HepG2 (cell line): ENCODE measurements around the gene LCORL. TPM values are rescaled to one million over a fixed set of nuclear protein-coding genes. Genes with fewer than 3 reads are reported as not detected.

Source experiments
- DNMT3B ChIP-seq: conservative IDR thresholded peaks from 2 replicates; pipeline ENCODE4 v1.6.1; 2016; ENCODE audit warnings: missing biosample characterization, control low read depth
- MED1 ChIP-seq: sonication (generic); formaldehyde crosslinking; IDR thresholded peaks from 2 replicates; pipeline ENCODE4 v1.4.0; 2020; ENCODE audit warnings: missing genetic modification reagents
- RARG ChIP-seq: sonication (generic); formaldehyde crosslinking; IDR thresholded peaks from 2 replicates; pipeline ENCODE4 v1.4.0; 2020; ENCODE audit warnings: low read depth, mild to moderate bottlenecking, missing genetic modification reagents
- REL ChIP-seq: sonication (generic); formaldehyde crosslinking; conservative IDR thresholded peaks from 2 replicates; pipeline ENCODE4 v1.8.0; 2022; ENCODE audit warnings: mild to moderate bottlenecking, missing genetic modification reagents, moderate library complexity
- RFXAP ChIP-seq: sonication (generic); formaldehyde crosslinking; IDR thresholded peaks from 2 replicates; pipeline ENCODE4 v1.4.0; 2020; ENCODE audit warnings: missing genetic modification reagents, borderline replicate concordance
- SCMH1 ChIP-seq: sonication (generic); formaldehyde crosslinking; IDR thresholded peaks from 2 replicates; pipeline ENCODE4 v1.9.0; 2021; ENCODE audit warnings: missing genetic modification reagents, mild to moderate bottlenecking, borderline replicate concordance
- SMAD3 ChIP-seq: sonication (generic); formaldehyde crosslinking; IDR thresholded peaks from 2 replicates; pipeline ENCODE4 v1.4.0; 2020; ENCODE audit warnings: missing genetic modification reagents
- SOX5 ChIP-seq: IDR thresholded peaks from 2 replicates; pipeline ENCODE4 v1.6.1; 2016; ENCODE audit warnings: borderline replicate concordance
- TRAFD1 ChIP-seq: sonication (generic); formaldehyde crosslinking; IDR thresholded peaks from 2 replicates; pipeline ENCODE4 v1.5.1; 2020; ENCODE audit warnings: missing genetic modification reagents, mild to moderate bottlenecking, borderline replicate concordance
- ZBTB1 ChIP-seq: sonication (generic); formaldehyde crosslinking; IDR thresholded peaks from 2 replicates; pipeline ENCODE4 v1.4.0; 2020; ENCODE audit warnings: missing genetic modification reagents, borderline replicate concordance
- ZFP90 ChIP-seq: sonication (generic); formaldehyde crosslinking; IDR thresholded peaks from 2 replicates; pipeline ENCODE4 v1.8.0; 2022; ENCODE audit warnings: missing genetic modification reagents, mild to moderate bottlenecking, inconsistent platforms, borderline replicate concordance
- ZHX2 ChIP-seq, 2 experiments: sonication (generic) in 1 of 2; formaldehyde crosslinking in 1 of 2; IDR thresholded peaks; 2 replicates each; pipeline versions ENCODE4 v1.6.1 to v1.9.0; 2014 to 2022; ENCODE audit warnings: antibody characterized with exemption in 1 of 2, borderline replicate concordance in 1 of 2, inconsistent platforms in 1 of 2, low read depth in 1 of 2, missing genetic modification reagents in 1 of 2
- ZNF160 ChIP-seq: sonication (generic); formaldehyde crosslinking; IDR thresholded peaks from 2 replicates; pipeline ENCODE4 v1.8.0; 2022; ENCODE audit warnings: mild to moderate bottlenecking, inconsistent platforms, missing genetic modification reagents
- ZNF275 ChIP-seq: sonication (generic); formaldehyde crosslinking; IDR thresholded peaks from 2 replicates; pipeline ENCODE4 v1.8.0; 2022; ENCODE audit warnings: missing genetic modification reagents, mild to moderate bottlenecking, inconsistent platforms, borderline replicate concordance
- ZNF383 ChIP-seq: sonication (generic); formaldehyde crosslinking; IDR thresholded peaks from 2 replicates; pipeline ENCODE4 v1.4.0; 2020; ENCODE audit warnings: missing genetic modification reagents, mild to moderate bottlenecking, borderline replicate concordance
- ZNF547 ChIP-seq: sonication (generic); formaldehyde crosslinking; IDR thresholded peaks from 2 replicates; pipeline ENCODE4 v1.5.1; 2020; ENCODE audit warnings: mild to moderate bottlenecking, missing genetic modification reagents
- ZNF570 ChIP-seq: sonication (generic); formaldehyde crosslinking; IDR thresholded peaks from 2 replicates; pipeline ENCODE4 v1.4.0; 2020; ENCODE audit warnings: mild to moderate bottlenecking, missing genetic modification reagents, borderline replicate concordance
- ZNF644 ChIP-seq: IDR thresholded peaks from 2 replicates; pipeline ENCODE4 v1.6.1; 2016; ENCODE audit warnings: low read depth
- ZNF720 ChIP-seq: sonication (generic); formaldehyde crosslinking; IDR thresholded peaks from 2 replicates; pipeline ENCODE4 v1.4.0; 2020; ENCODE audit warnings: missing genetic modification reagents
- ZNF747 ChIP-seq: sonication (generic); formaldehyde crosslinking; IDR thresholded peaks from 2 replicates; pipeline ENCODE4 v1.8.1; 2023; ENCODE audit warnings: missing genetic modification reagents, mild to moderate bottlenecking, borderline replicate concordance
- polyA plus RNA-seq, 8 experiments: library from polyadenylated mRNA; depleted of rRNA in 3 of 8; stranded (reverse) in 7 of 8; unstranded in 1 of 8; fragments of >200 nt; fragmentation: Illumina TruSeq in 4 of 8; extraction: Trizol in 4 of 8; gene quantifications; 2 replicates each; pipeline versions ENCODE4 v1.2.1 to v1.2.3, GENCODE V29; 2011 to 2016; ENCODE audit warnings: low read depth in 4 of 8, missing spikeins in 1 of 8, mixed read lengths in 1 of 8; ENCODE audit not compliant: insufficient read depth in 1 of 8
- total RNA-seq, 5 experiments: library from RNA; depleted of rRNA; stranded (reverse); fragments of >200 nt; fragmentation: Illumina TruSeq; extraction: Trizol; gene quantifications; 2 replicates each; pipeline ENCODE4 v1.2.3, GENCODE V29; 2016; ENCODE audit warnings: low read depth in 1 of 5

Gene LCORL
- total and polyA plus RNA-seq, 2 of the 13 experiments (the other 11 are each of a cell fraction or from before 2014, with no cell fraction given) = 5.3 to 14.5 TPM

GRCh38 chr4:17810260-17811077 is 211.1 kb downstream of the LCORL start, which contains the start of the genes DCAF16 and NCAPG (continued):
- no peak; the same call in 1 of the 2 replicates for TF ChIP-seq ZNF275 (CRISPR knock-in tag)
- TF ChIP-seq ZNF160 (CRISPR knock-in tag) = no peak
- no peak for TF ChIP-seq RARG (CRISPR knock-in tag)
- peak; percentile 65 for TF ChIP-seq MED1 (CRISPR knock-in tag)
- TF ChIP-seq ZNF720 (CRISPR knock-in tag) = no peak
- TF ChIP-seq ZNF570 (CRISPR knock-in tag) = 0 out of 2 replicates have a peak, but pooled peaks have one; percentile 30
- TF ChIP-seq SCMH1 (CRISPR knock-in tag) = no peak
- TF ChIP-seq DNMT3B (CRISPR knock-in tag) = 0 out of 2 replicates have a peak, but pooled peaks have one; percentile 72
- peak; percentile 82 for TF ChIP-seq ZFP90
- TF ChIP-seq SMAD3 (CRISPR knock-in tag) = peak; percentile 58; the same call in 1 of the 2 replicates
- TF ChIP-seq SOX5 (CRISPR knock-in tag) = peak; percentile 54
- TF ChIP-seq ZNF383 (CRISPR knock-in tag) = peak; percentile 57; the same call in 1 of the 2 replicates
- TF ChIP-seq RFXAP = peak; percentile 64
- TF ChIP-seq ZNF644 (CRISPR knock-in tag) = no peak
- peak; percentile 94 for TF ChIP-seq ZNF547 (CRISPR knock-in tag)
- TF ChIP-seq ZHX2 (IDR thresholded peaks at IDR 0.05; ENCODE audit: low read depth) = no peak; the same call in 1 of the 2 replicates
- peak; percentile 51; the same call in 1 of the 2 replicates for TF ChIP-seq ZHX2 (CRISPR knock-in tag; IDR thresholded peaks at IDR 0.05; ENCODE audit: borderline replicate concordance)
- peak; percentile 98 for TF ChIP-seq ZNF747 (CRISPR knock-in tag)
- no peak for TF ChIP-seq ZBTB1 (CRISPR knock-in tag)
- TF ChIP-seq TRAFD1 (CRISPR knock-in tag) = no peak
- TF ChIP-seq REL (CRISPR knock-in tag) = peak; percentile 97
